Panc1 (cell line): ENCODE measurements around the gene PPIA.

ENCODE experiments used
- POLR2AphosphoS5 ChIP-seq: IDR thresholded peaks from 2 replicates; pipeline ENCODE4 v1.6.1; 2012; ENCODE audit warnings: mild to moderate bottlenecking, low read depth, low read length, moderate library complexity
- REST ChIP-seq, 2 experiments: IDR thresholded peaks; 2 replicates each; pipeline ENCODE4 v1.6.1; 2011 to 2012; ENCODE audit warnings: low read depth in 2 of 2, control low read depth in 1 of 2, low read length in 1 of 2, mild to moderate bottlenecking in 1 of 2, moderate library complexity in 1 of 2; ENCODE audit not compliant: insufficient read depth in 1 of 2
- TCF7L2 ChIP-seq: IDR thresholded peaks from 2 replicates; pipeline ENCODE4 v1.6.1; 2011; ENCODE audit warnings: mild to moderate bottlenecking, low read depth, low read length, inconsistent platforms
- TF ChIP-seq, protein P1 (sequence below): fragments of 450-650 bp; IDR thresholded peaks from 2 replicates; pipeline ENCODE4 v1.5.1; 2017; ENCODE audit warnings: mild to moderate bottlenecking

DNA sequence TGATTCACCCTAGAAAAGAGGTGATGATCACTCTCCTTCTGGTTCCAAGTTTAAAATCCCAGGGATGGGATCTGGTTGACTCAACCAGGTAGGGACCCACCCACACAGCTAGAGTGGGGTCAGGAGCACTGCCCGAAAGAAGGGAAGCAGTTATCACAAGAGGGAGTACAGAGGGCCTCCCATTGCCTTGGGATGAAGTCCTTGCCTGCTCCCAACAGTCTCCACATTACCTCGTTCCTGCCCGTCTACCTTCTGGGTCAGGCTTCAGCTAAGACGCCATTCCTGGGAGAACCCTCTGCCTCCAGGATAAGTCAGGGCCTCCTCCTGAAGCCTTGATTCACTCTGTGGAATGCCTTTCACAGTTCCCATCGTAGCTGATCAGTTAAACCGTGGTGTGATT, 24.0 kb upstream of the PPIA start:
- TF ChIP-seq, protein P1, sequence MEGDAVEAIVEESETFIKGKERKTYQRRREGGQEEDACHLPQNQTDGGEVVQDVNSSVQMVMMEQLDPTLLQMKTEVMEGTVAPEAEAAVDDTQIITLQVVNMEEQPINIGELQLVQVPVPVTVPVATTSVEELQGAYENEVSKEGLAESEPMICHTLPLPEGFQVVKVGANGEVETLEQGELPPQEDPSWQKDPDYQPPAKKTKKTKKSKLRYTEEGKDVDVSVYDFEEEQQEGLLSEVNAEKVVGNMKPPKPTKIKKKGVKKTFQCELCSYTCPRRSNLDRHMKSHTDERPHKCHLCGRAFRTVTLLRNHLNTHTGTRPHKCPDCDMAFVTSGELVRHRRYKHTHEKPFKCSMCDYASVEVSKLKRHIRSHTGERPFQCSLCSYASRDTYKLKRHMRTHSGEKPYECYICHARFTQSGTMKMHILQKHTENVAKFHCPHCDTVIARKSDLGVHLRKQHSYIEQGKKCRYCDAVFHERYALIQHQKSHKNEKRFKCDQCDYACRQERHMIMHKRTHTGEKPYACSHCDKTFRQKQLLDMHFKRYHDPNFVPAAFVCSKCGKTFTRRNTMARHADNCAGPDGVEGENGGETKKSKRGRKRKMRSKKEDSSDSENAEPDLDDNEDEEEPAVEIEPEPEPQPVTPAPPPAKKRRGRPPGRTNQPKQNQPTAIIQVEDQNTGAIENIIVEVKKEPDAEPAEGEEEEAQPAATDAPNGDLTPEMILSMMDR: no peak
- TF ChIP-seq REST (IDR thresholded peaks at IDR 0.05; ENCODE audit: insufficient read depth in 1 of 2, low read depth in 2 of 2, low read length in 1 of 2) (no peak), TCF7L2 (no peak), POLR2AphosphoS5 (no peak)
